RWPE1 (cell line): ENCODE results near the gene ERCC3.
A peak's percentile ranks its signal among the peaks of the same experiment; 100 is the strongest.

ENCODE experiments used
- CTCF ChIA-PET: fragments of 350-600 bp; sonication (Branson Sonifier 250); formaldehyde crosslinking; extraction: SDS; loops from one replicate; lab custom pipeline; 2021; lab: Yijun Ruan, JAX
- POLR2A ChIA-PET: fragments of 400-600 bp; formaldehyde crosslinking; extraction: SDS; loops from one replicate; lab custom pipeline; 2020; ENCODE audit warnings: antibody characterized with exemption; ENCODE audit not compliant: low non-redundant PET; lab: Yijun Ruan, JAX
- DNase-seq: peaks from one replicate; pipeline ENCODE4 v3.0.0; 2012; ENCODE audit warnings: low spot score
- H3K27ac ChIP-seq: fragments of 450-650 bp; 2 replicates; pipeline ENCODE4 v1.5.1; 2017
- CTCF ChIP-seq: fragments of 450-650 bp; conservative IDR thresholded peaks from 2 replicates; pipeline ENCODE4 v1.5.1; 2017; ENCODE audit warnings: low read depth, mild to moderate bottlenecking

Gene ERCC3

GRCh38 chr2:127324635-127325034 lies 30.7 kb upstream of the ERCC3 start:
- no peak overlapping the region for H3K27ac ChIP-seq
- peak; percentile 64 for TF ChIP-seq CTCF
- ChIA-PET POLR2A (no interaction called here), CTCF (interaction anchor here (0.6 to 2.2 kb wide), 7 partner anchors 12 to 641 kb away, joined by 3 to 11 read pairs (median 4); no protein-coding TSS in a partner anchor)
- peak; percentile 56 for DNase-seq

GRCh38 chr2:127321303-127321702 lies 27.4 kb upstream of the ERCC3 start:
- H3K27ac ChIP-seq = no peak overlapping the region
- CTCF ChIA-PET = no interaction called here
- no peak for TF ChIP-seq CTCF
- no peak for DNase-seq
- POLR2A ChIA-PET = no interaction called here

DNA sequence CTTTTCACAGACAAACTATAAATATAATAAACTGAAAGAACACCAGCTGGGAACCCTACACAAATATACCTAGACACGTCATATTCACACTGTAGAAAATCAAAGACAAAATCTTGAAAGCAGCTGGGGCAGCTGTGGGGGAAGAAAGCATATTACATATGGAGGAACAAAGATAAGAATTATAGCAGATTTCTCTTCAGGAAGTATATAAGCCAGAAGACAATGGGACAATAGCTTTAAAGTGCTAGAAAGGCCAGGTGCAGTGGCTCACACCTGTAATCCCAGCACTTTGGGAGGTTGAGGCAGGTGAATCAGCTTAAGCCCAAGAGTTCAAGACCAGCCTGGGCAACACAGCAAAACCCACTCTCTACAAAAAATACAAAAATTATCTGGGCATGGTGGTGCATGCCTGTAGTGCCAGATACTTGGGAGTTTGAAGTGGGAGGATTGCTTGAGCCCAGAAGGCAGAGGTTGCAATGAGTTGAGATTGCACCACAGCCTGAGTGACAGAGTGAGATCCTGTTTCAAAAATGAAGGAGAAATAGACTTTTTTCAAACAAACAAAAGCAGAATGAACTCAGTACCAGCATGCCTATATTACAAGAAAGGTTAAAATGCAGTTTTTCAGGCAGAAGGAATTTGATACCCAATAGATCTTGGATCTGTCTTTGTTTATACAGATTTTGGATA lies 26.8 kb upstream of the ERCC3 start:
- no peak overlapping the region for H3K27ac ChIP-seq
- no peak for DNase-seq
- ChIA-PET CTCF (no interaction called here), POLR2A (no interaction called here)
- TF ChIP-seq CTCF = no peak

DNA sequence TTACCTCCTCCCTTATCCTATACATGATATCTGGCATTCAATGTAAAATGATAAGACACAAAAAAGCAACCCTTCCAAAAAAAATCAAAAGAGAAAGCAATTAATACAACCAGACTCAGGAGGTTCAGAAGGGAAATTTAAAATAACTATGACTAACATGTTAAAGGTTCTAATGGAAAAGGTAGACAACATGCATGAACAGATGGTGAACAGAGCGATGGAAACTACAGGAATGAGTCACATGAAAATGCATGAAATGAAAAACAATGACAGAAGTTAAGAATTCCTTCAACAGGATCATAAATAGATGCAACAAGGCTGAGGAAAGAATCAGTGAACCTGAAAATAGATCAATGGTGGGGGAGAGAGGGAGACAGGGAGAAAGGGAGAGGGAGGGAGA lies 26.1 kb upstream of the ERCC3 start:
- H3K27ac ChIP-seq = no peak overlapping the region
- CTCF ChIA-PET = no interaction called here
- no peak for TF ChIP-seq CTCF
- no peak for DNase-seq
- POLR2A ChIA-PET = no interaction called here

DNA sequence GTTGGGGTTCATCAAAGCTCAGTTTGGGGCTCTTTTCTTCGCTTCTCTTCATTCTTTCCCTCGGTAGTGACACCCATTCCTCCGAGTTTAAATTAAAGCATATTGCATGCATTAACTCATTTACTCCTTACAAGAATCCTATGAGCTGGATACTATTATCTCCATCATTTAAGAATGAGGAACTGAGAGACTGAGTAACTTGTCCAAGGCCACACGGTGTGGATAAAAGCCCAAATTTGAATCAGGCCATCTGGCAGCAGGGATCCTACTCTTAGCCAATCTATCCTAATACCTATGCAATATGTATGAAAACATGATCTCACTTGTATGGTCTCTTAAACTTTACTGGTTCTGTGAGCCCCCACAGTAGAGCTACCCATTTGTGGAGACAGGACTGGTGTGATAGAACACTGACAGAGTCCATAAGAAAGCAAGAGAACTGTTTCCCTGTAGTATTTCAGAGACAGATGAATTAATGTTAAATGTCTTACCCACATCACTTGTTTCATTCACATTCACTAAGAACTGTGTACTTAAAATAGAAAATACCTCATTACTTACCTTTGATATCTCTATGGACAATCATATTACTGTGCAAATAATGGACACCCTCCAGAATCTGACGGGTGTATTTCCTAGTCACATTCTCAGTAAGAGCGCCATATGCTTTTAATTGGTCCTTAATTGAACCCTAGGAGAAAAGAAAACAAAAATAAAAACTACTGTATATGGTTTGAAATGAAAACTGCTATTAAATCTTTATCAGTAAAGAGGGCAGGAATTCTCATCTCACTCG lies 20.4 kb upstream of the ERCC3 start:
- CTCF ChIA-PET = interaction anchor here (0.5 to 0.6 kb wide), 2 partner anchors 139 to 295 kb away, joined by 3 to 4 read pairs; no protein-coding TSS in a partner anchor
- POLR2A ChIA-PET = no interaction called here
- TF ChIP-seq CTCF = no peak

GRCh38 chr2:127313406-127313805 lies 19.5 kb upstream of the ERCC3 start:
- DNase-seq = no peak
- CTCF ChIA-PET = interaction anchor here (0.6 kb wide), 1 partner anchor 167 kb away, joined by 3 read pairs; no protein-coding TSS in a partner anchor
- no peak overlapping the region for H3K27ac ChIP-seq
- POLR2A ChIA-PET = no interaction called here
- TF ChIP-seq CTCF = no peak

More for the DNA sequence above, 20.4 kb upstream of the ERCC3 start:
- no peak overlapping the region for H3K27ac ChIP-seq
- no peak for DNase-seq
